Kidney (tissue), 14 donors: ENCODE data around the gene AFAP1L2. TPM values are rescaled to one million over a fixed set of nuclear protein-coding genes. Genes with fewer than 3 reads are reported as not detected.

Experiments
- DNase-seq, 5 donors: peaks; one replicate each; pipeline ENCODE4 v3.0.0-alpha.2; 2013 to 2020
- FAIRE-seq: peaks from 2 replicates; lab custom pipeline; 2012; peaks lifted over from hg19 to GRCh38; lab: Jason Lieb, UNC
- H3K27ac ChIP-seq, 2 donors: one replicate each; pipeline ENCODE4 v1.7.0; 2013; ENCODE audit warnings: low read depth in 2 of 2, low read length in 2 of 2, inconsistent platforms in 1 of 2
- H3K27me3 ChIP-seq: one replicate; pipeline ENCODE4 v1.7.1; 2013; ENCODE audit warnings: low read length, inconsistent platforms; ENCODE audit not compliant: control insufficient read depth, insufficient read depth
- H3K36me3 ChIP-seq, 3 donors: one replicate each; pipeline versions ENCODE4 v1.7.0 to v1.7.1; 2013; ENCODE audit warnings: low read length in 3 of 3, control low read depth in 1 of 3, inconsistent platforms in 1 of 3; ENCODE audit not compliant: insufficient read depth in 3 of 3, control insufficient read depth in 2 of 3
- H3K4me1 ChIP-seq, 3 donors: one replicate each; pipeline versions ENCODE4 v1.7.0 to v1.7.1; 2013; ENCODE audit warnings: low read length in 3 of 3, inconsistent platforms in 1 of 3, low read depth in 1 of 3; ENCODE audit not compliant: control insufficient read depth in 2 of 3, insufficient read depth in 2 of 3
- H3K4me3 ChIP-seq, 3 donors: one replicate each; pipeline versions ENCODE4 v1.7.0 to v1.8.1; 2013; ENCODE audit warnings: low read length in 3 of 3, control low read depth in 1 of 3, inconsistent platforms in 1 of 3
- H3K9ac ChIP-seq, 3 donors: one replicate each; pipeline versions ENCODE4 v1.7.0 to v1.7.1; 2013; ENCODE audit warnings: low read length in 3 of 3, control low read depth in 1 of 3, inconsistent platforms in 1 of 3
- H3K9me3 ChIP-seq, 3 donors: one replicate each; pipeline versions ENCODE4 v1.7.0 to v1.7.1; 2013; ENCODE audit warnings: low read length in 3 of 3, control low read depth in 1 of 3, inconsistent platforms in 1 of 3; ENCODE audit not compliant: control insufficient read depth in 2 of 3, insufficient read depth in 1 of 3
- CTCF ChIP-seq: IDR thresholded peaks from 3 replicates; pipeline ENCODE4 v1.5.1; 2012; ENCODE audit warnings: mild to moderate bottlenecking, moderate library complexity, borderline replicate concordance; ENCODE audit not compliant: insufficient read depth; ENCODE audit errors: extremely low read depth
- intact Hi-C: fragments of 100-400 bp; cut with DNase I; formaldehyde crosslinking; loops from one replicate; pipeline ENCODE4 v1.11.1; 2022
- polyA plus RNA-seq: library from polyadenylated mRNA; stranded (reverse); fragments of 350-450 nt; fragmentation: Illumina TruSeq; extraction: RNeasy Lipid Tissue Mini Kit (QIAGEN cat#74804); gene quantifications from one replicate; pipeline ENCODE4 v1.2.3, GENCODE V29; 2014; ENCODE audit warnings: low read depth, low replicate concordance; ENCODE audit not compliant: insufficient read depth
- total RNA-seq: library from RNA; stranded (reverse); fragmentation: NEBNext Ultra II Directional; extraction: Animal tissue kit (Norgen Biotek cat#: 25700); gene quantifications from one replicate; pipeline ENCODE4 v1.2.1, GENCODE V29; 2021
- donor health status: control.
- donor health status: control.
- donor health status: control.
- donor health status: control.
- donor health status: control.
- donor health status: DM: yes; HTN: yes; CAD: no.
- donor health status: Normal renal cell carcinoma (clear cell type).

Gene AFAP1L2
- total and polyA plus RNA-seq, 2 donors from 2014 or later = 19.8 to 24.0 TPM

- no peaks in the 10 kb centered on the region for H3K36me3 ChIP-seq
- no peak overlapping the region for H3K9ac ChIP-seq
- DNase-seq (peak in 1 of 5 donors; percentile 32), FAIRE-seq (no peak)
- no peak overlapping the region for H3K4me3 ChIP-seq
- H3K27ac ChIP-seq = no peak overlapping the region
- no peaks in the 10 kb centered on the region for H3K27me3 ChIP-seq
- intact Hi-C loops = no loop called here
- H3K9me3 ChIP-seq = no peaks in the 10 kb centered on the region
- no peaks in the 10 kb centered on the region for H3K4me1 ChIP-seq
- TF ChIP-seq CTCF = no peak
Observed at GRCh38 chr10:114281006-114281405, 123.3 kb downstream of the AFAP1L2 start.

GRCh38 chr10:114279901-114280644 lies 124.2 kb downstream of the AFAP1L2 start:
- no peak overlapping the region for H3K4me3 ChIP-seq
- no peaks in the 10 kb centered on the region for H3K9me3 ChIP-seq
- no peaks in the 10 kb centered on the region for H3K36me3 ChIP-seq
- no peaks in the 10 kb centered on the region for H3K4me1 ChIP-seq
- FAIRE-seq (no peak), DNase-seq (peak in 1 of 5 donors; percentile 31)
- H3K27ac ChIP-seq = no peak overlapping the region
- no peak overlapping the region for H3K9ac ChIP-seq
- no peaks in the 10 kb centered on the region for H3K27me3 ChIP-seq
- intact Hi-C loops = no loop called here
- TF ChIP-seq CTCF = no peak

- Histone ChIP-seq H3K27ac (no peak overlapping the region), H3K27me3 (no peaks in the 10 kb centered on the region), H3K36me3 (no peaks in the 10 kb centered on the region), H3K4me3 (no peak overlapping the region), H3K9ac (no peak overlapping the region), H3K9me3 (no peaks in the 10 kb centered on the region), H3K4me1 (no peaks in the 10 kb centered on the region)
- FAIRE-seq (no peak), DNase-seq (peak in 1 of 5 donors; percentile 15)
- TF ChIP-seq CTCF = no peak
- intact Hi-C loops = no loop called here
Observed at GRCh38 chr10:114279289-114279688, 125.0 kb downstream of the AFAP1L2 start.
